Activated CD8-positive, alpha-beta memory T cell treated with anti-CD3 and anti-CD28 coated beads for 48 hours (primary cell): ENCODE data around the gene AVEN.
A peak's percentile ranks its signal among the peaks of the same experiment; 100 is the strongest.
"Not testable (repeated sequence)": the region's sequence is repeated elsewhere in the genome, so short reads cannot be mapped to it uniquely, and the experiment has no call there.

Experiments
- DNase-seq, 3 experiments: peaks; one replicate each; pipeline ENCODE4 v3.0.0-alpha.2; 2020; ENCODE audit warnings: low read depth in 2 of 3, low spot score in 2 of 3

AVEN gene, protein sequence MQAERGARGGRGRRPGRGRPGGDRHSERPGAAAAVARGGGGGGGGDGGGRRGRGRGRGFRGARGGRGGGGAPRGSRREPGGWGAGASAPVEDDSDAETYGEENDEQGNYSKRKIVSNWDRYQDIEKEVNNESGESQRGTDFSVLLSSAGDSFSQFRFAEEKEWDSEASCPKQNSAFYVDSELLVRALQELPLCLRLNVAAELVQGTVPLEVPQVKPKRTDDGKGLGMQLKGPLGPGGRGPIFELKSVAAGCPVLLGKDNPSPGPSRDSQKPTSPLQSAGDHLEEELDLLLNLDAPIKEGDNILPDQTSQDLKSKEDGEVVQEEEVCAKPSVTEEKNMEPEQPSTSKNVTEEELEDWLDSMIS

DNA sequence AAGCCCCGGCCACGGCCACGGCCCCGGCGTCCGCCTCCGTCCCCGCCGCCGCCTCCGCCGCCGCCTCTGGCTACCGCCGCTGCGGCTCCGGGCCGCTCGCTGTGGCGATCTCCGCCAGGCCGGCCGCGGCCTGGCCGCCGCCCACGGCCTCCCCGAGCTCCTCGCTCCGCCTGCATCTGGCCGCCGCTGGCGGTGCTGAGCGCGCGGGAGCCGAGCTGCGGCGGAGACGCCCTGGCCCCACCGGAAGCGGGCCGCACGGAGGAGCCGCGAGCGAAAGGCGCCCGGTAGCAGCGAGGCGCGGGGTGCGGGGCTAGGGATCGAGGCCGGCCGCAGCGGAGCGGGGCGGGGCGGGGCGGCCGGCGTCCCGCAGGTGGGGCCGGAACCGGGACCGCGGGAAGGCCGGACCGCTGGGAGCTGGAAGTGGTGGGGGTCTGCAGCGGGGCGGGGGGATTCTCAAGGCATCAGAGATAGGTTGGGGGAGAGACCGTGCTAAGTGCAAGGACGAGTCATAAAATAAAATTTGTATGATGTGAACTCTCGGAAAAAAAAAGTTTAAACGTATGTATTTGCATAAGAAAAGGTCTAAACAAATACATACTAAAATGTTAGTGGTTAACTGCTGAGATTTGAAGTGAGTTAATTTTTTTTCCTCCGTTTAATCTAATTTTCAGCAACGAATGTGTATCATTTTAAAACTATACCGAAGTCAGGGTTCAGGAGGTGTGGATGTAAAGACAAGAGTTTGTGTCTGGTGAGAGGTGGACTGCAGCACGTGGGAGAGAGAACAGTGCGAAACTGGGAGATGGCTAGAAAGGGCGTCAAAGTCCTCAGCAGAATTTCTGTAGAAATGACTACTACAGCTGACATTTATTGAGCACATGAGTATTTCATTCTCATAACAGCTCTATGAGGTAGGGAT is at the start of gene AVEN:
Gene AVEN, minus strand, starts transcription at position 334 of the 919 bp plus-strand sequence. Its CDS starts 158 bp downstream, at position 176.
- peak in 2 of 3 experiments; percentile 29 to 31 for DNase-seq

DNA sequence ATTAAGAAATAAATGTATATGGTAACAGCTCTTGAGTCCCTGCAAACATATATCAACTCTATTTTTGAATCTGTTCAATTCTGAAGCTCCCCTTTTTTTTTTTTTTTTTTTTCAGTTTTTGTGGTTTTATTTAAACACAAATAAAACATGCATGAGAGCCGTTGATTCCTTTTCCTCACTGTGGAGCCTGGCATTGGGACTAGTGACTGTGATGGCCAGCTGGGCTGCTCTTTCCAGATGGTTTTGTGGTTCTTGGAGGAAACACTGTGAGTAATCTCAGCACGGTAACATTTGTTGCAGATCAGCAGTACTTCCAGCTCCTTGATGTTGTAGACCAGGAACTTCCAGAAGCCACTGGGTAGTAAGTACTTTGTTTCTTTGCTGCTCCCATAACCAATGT is 46.7 kb upstream of the AVEN start:
- no peak for DNase-seq

DNA sequence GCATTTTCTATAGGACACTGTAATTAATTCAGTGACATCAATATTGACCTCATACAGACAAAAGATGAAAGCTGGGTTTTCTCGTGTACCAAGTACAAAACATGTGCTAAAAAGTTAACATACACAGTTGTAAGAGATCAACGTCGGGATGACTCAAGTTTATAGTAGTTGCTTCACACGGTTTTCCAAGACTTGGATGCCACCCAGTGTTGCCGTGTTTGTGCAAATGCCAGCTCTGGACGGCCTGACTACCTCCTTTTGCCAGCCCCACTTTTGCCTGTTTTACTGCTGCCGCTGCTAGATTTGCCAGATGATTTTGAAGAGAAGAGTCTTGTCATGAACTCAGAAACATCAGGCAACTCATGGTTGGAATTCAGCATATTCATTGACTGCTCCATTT is 45.1 kb upstream of the AVEN start:
- no peak for DNase-seq

GRCh38 chr15:34079904-34080303 is 40.9 kb upstream of the AVEN start:
- no peak for DNase-seq

DNA sequence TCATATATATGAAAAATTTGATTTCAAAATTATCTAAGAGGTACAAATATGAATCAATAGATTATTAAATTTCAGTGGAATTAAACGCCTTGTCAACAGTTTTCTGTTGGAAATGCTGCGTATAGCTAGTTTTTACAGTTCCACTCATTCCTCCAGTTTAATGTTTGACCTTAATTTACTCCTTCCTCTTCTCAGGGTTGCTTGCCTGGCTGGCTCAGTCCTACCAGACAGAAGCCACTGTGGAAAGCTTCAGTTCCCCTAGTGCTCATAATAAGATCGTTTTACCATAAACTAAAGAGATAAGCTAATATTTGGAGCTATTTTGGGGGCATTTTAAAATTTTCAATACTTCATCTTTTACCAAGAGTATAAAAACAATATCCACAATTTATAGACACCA is 39.9 kb upstream of the AVEN start:
- no peak for DNase-seq

- DNase-seq, result no peak
Measured at GRCh38 chr15:34076785-34077184, 37.8 kb upstream of the AVEN start.

DNA sequence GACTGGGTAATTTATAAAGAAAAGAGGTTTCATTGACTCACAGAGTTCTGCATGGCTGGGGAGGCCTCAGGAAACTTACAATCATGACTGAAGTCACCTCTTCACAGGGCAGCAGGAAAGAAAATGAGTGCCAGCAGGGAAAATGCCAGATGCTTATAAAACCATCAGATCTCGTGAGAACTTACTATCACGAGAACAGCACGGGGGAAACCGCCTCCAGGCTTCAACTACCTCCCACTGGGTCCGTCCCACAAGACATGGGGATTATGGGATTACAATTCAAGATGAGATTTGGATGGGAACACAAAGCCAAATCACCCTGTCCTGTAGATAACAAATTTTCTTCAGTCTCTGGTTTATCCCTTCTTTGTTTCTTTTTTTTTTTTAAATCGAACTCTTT is 31.0 kb upstream of the AVEN start:
- DNase-seq, result no peak

DNA sequence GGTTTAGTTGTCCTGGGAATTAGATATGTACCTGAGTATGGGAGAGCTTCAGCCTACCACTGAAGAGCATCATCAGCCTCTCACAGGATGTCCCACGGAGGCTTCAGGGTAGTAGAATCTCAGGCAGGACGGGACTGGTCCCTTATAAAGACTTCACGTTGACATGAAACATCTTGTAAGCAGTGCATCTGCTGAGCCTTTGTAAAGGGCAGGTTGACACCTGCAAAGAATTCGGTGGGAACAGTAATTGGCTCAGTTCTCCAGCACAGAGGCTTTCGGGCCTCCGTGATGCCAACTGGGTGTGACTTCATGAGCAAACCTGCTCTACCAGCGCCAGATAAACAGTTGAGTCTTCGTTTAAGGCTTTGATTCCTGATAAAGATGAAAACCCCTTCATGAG is 26.9 kb upstream of the AVEN start:
- DNase-seq, result no peak

DNA sequence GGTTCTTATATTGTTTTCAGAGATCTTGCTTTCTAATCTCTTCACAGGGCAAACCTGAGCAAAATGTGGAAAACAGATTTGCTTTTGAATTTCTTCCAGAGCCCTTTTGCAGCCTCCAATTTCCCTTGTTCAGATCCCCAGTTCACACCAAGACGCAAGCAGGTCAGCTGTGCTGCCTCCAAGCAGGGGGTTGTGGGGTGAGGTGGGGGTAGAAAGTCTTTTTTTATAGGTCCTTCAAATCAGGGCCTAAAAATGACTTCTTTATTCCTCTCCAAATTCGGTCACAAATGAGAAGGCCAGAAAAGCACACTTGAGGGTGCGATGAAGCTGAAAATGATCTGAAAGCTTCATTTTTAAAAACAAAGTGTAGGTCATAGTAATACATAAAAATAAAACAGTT is 26.3 kb upstream of the AVEN start:
- DNase-seq, result no peak

- DNase-seq, result no peak
Measured at GRCh38 chr15:34064438-34064837, 25.4 kb upstream of the AVEN start.

DNA sequence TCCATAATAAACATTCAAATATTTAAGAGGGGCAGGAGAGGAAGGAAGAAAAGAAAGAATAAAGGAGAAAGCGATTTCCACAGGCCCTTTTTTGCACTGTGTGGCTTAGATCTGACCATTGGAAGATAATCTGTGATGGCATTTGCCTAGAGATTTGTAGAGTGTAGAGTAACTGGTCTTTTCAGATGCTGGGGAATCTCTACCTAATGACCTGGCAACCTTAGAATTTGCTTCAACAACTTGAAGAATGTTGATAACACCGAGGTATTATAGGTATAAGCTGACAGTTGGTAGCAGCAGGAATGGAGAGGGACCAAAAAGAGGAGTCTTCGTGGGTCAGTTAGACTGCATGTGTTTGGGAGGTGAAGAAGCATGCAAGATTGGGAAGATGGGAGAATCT is 20.9 kb upstream of the AVEN start:
- DNase-seq, result no peak

GRCh38 chr15:34059476-34059875 is 20.5 kb upstream of the AVEN start:
- DNase-seq, result no peak

GRCh38 chr15:34056911-34057310 is 17.9 kb upstream of the AVEN start:
- DNase-seq, result no peak

- no peak for DNase-seq
Measured at GRCh38 chr15:34055868-34056595, 17.0 kb upstream of the AVEN start.

DNA sequence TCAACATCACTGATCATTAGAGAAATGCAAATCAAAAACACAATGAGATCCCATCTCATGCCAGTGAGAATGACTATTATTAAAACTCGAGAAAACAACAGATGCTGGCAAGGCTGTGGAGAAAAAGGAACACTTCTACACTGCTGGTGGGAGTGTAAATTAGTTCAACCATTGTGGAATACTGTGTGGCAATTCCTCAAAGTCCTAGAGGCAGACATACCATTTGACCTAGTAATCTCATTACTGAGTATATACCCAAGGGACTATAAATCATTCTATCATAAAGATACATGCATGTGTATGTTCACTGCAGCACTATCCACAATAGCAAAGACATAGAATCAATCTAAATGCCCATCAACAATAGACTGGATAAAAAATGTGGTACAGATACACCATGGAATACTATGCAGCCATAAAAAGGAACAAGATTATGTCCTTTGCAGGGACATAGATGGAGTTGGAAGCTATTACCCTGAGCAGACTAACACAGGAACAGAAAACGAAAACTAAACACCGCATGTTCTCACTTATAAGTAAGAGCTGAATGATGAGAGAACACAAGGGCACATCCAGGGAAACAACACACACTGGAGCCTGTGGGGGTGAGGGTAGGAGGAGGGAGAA is 15.2 kb upstream of the AVEN start:
- no peak for DNase-seq

- DNase-seq, result not testable (repeated sequence)
Measured at GRCh38 chr15:34050385-34050784, 11.4 kb upstream of the AVEN start.

- no peak for DNase-seq
Measured at GRCh38 chr15:34049112-34049511, 10.1 kb upstream of the AVEN start.

GRCh38 chr15:34047893-34048775 is 9.1 kb upstream of the AVEN start:
- no peak for DNase-seq

GRCh38 chr15:34046471-34047145 is 7.6 kb upstream of the AVEN start:
- no peak for DNase-seq

DNA sequence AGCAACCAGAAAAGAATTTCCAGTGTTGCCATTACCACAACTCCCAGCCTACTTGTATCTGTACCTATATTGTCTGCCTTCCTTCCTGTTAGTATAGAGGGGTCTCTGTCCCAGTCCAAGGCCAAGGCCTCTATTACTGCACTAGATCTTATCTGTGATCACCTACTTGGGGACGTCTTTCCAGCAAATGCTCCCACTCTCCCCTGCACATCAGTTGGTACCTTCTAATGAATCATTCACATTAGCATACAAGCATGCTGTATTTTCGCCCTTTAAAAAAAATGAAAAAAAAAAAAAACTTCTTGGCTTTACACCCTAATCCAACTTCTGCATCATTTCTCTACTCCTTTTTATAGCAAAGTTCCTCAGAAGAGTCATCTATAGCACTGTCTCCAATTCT is 4.8 kb upstream of the AVEN start:
- DNase-seq, result no peak
